Vagina (tissue), 2 donors: Measurements from ENCODE around the gene HMX2. TPM values are rescaled to one million over a fixed set of nuclear protein-coding genes. Genes with fewer than 3 reads are reported as not detected.

Experiments
- DNase-seq, 2 donors: peaks; one replicate each; pipeline ENCODE4 v3.0.0-alpha.2; 2017; ENCODE audit errors: extremely low spot score in 2 of 2
- H3K27ac ChIP-seq: fragments of 200-600 bp; sonication (generic); one replicate; pipeline ENCODE4 v1.5.1; 2019
- H3K27me3 ChIP-seq: fragments of 200-600 bp; sonication (generic); one replicate; pipeline ENCODE4 v1.5.1; 2019
- H3K36me3 ChIP-seq, 2 donors: fragments of 200-600 bp; sonication (generic); one replicate each; pipeline ENCODE4 v1.5.1; 2017 to 2019
- H3K4me1 ChIP-seq: fragments of 200-600 bp; sonication (generic); one replicate; pipeline ENCODE4 v1.5.1; 2019
- H3K4me3 ChIP-seq, 2 donors: fragments of 200-600 bp; sonication (generic); 1 replicate in 1 of 2; 2 replicates in 1 of 2; pipeline ENCODE4 v1.5.1; 2016 to 2019
- H3K9me3 ChIP-seq: fragments of 200-600 bp; sonication (generic); one replicate; pipeline ENCODE4 v1.5.1; 2019
- CTCF ChIP-seq, 3 experiments: fragments of 450-650 bp in 2 of 3; fragments of 200-600 bp in 1 of 3; sonication (generic) in 1 of 3; IDR thresholded peaks; one replicate each; pipeline ENCODE4 v1.5.1; 2017 to 2019; ENCODE audit warnings: antibody characterized with exemption in 3 of 3, mild to moderate bottlenecking in 2 of 3, moderate library complexity in 2 of 3
- POLR2A ChIP-seq, 2 donors: fragments of 450-650 bp; IDR thresholded peaks; one replicate each; pipeline ENCODE4 v1.6.1; 2017; ENCODE audit warnings: antibody characterized with exemption in 2 of 2, mild to moderate bottlenecking in 2 of 2, moderate library complexity in 2 of 2
- POLR2AphosphoS5 ChIP-seq, 2 donors: sonication (generic); formaldehyde crosslinking; IDR thresholded peaks; one replicate each; pipeline ENCODE4 v1.9.0; 2017; ENCODE audit warnings: antibody characterized with exemption in 2 of 2, mild to moderate bottlenecking in 2 of 2, low read depth in 1 of 2; ENCODE audit not compliant: insufficient read depth in 1 of 2
- intact Hi-C: fragments of 100-400 bp; cut with DNase I; formaldehyde crosslinking; loops from one replicate; pipeline ENCODE4 v1.15.1; 2023
- total RNA-seq: library from RNA; depleted of rRNA; stranded (reverse); fragments of >200 nt; gene quantifications from one replicate; pipeline ENCODE4 v1.2.3, GENCODE V29; 2016

HMX2 gene
- total RNA-seq, 1 donor from 2014 or later, result not detected

GRCh38 chr10:123149162-123149567 lies 1.2 kb downstream of the HMX2 start:
- peaks cover 39% of the 10 kb centered on the region for H3K27me3 ChIP-seq
- TF ChIP-seq CTCF (IDR thresholded peaks at IDR 0.05), result no peak
- no peak for TF ChIP-seq POLR2A (IDR thresholded peaks at IDR 0.05)
- intact Hi-C loops, result no loop called here
- peaks cover 48% of the 10 kb centered on the region for H3K4me1 ChIP-seq
- H3K36me3 ChIP-seq, result no peaks in the 10 kb centered on the region
- no peak overlapping the region for H3K27ac ChIP-seq
- H3K9me3 ChIP-seq, result no peaks in the 10 kb centered on the region
- H3K4me3 ChIP-seq, result peak overlapping the region in 1 of 2 donors; percentile 37
- no peak for DNase-seq

- Histone ChIP-seq H3K27me3 (peaks cover 39% of the 10 kb centered on the region), H3K9me3 (no peaks in the 10 kb centered on the region), H3K4me1 (peaks cover 49% of the 10 kb centered on the region), H3K27ac (no peak overlapping the region), H3K36me3 (no peaks in the 10 kb centered on the region), H3K4me3 (peak overlapping the region; percentile 15 to 37)
- TF ChIP-seq POLR2A (IDR thresholded peaks at IDR 0.05), result no peak
- no peak for TF ChIP-seq CTCF (IDR thresholded peaks at IDR 0.05)
- TF ChIP-seq POLR2AphosphoS5 (IDR thresholded peaks at IDR 0.05; ENCODE audit: insufficient read depth in 1 of 2, low read depth in 1 of 2), result no peak
- intact Hi-C loops, result no loop called here
- DNase-seq, result no peak
Observed at GRCh38 chr10:123149568-123150270, 1.8 kb downstream of the HMX2 start.

GRCh38 chr10:123150271-123150985 lies 2.5 kb downstream of the HMX2 start:
- intact Hi-C loops, result no loop called here
- H3K27ac ChIP-seq, result no peak overlapping the region
- H3K27me3 ChIP-seq, result peaks cover 39% of the 10 kb centered on the region
- no peaks in the 10 kb centered on the region for H3K36me3 ChIP-seq
- no peak for DNase-seq
- peaks cover 56% of the 10 kb centered on the region for H3K4me1 ChIP-seq
- H3K9me3 ChIP-seq, result no peaks in the 10 kb centered on the region
- H3K4me3 ChIP-seq, result peak overlapping the region; percentile 26 to 37
- TF ChIP-seq POLR2AphosphoS5 (IDR thresholded peaks at IDR 0.05; ENCODE audit: insufficient read depth in 1 of 2, low read depth in 1 of 2) (no peak), CTCF (IDR thresholded peaks at IDR 0.05) (no peak), POLR2A (IDR thresholded peaks at IDR 0.05) (no peak)

GRCh38 chr10:123150986-123151736 lies 3.2 kb downstream of the HMX2 start:
- Histone ChIP-seq H3K36me3 (peaks cover 0 to 6% of the 10 kb centered on the region in 2 donors), H3K4me1 (peaks cover 58% of the 10 kb centered on the region), H3K9me3 (no peaks in the 10 kb centered on the region), H3K27me3 (peaks cover 39% of the 10 kb centered on the region), H3K27ac (no peak overlapping the region), H3K4me3 (peak overlapping the region; percentile 4 to 26)
- DNase-seq, result no peak
- intact Hi-C loops, result no loop called here
- TF ChIP-seq POLR2A (IDR thresholded peaks at IDR 0.05), result no peak
- TF ChIP-seq CTCF (IDR thresholded peaks at IDR 0.05), result no peak
- no peak for TF ChIP-seq POLR2AphosphoS5 (IDR thresholded peaks at IDR 0.05; ENCODE audit: insufficient read depth in 1 of 2, low read depth in 1 of 2)
